GM10248 (cell line): ENCODE measurements around the gene CCDC148.

ENCODE experiments used
- CTCF ChIA-PET: fragments of 300-600 bp; sonication (Branson Sonifier 250); formaldehyde crosslinking; extraction: SDS; loops from one replicate; lab custom pipeline; 2021; ENCODE audit warnings: antibody characterized with exemption; lab: Yijun Ruan, JAX
- POLR2A ChIA-PET: fragments of 350-650 bp; sonication (Branson Sonifier 250); formaldehyde crosslinking; extraction: SDS; loops from one replicate; lab custom pipeline; 2020; ENCODE audit warnings: antibody characterized with exemption; lab: Yijun Ruan, JAX
- DNase-seq: peaks from one replicate; pipeline ENCODE4 v3.0.0; 2012; ENCODE audit errors: extremely low spot score
- CTCF ChIP-seq: IDR thresholded peaks from 2 replicates; pipeline ENCODE4 v1.5.1; 2012; ENCODE audit warnings: mild to moderate bottlenecking, low read depth; ENCODE audit errors: extremely low read depth, missing control alignments, control extremely low read depth

The CCDC148 gene

GRCh38 chr2:158486150-158486969 lies 29.8 kb upstream of the CCDC148 start:
- DNase-seq, result no peak
- ChIA-PET POLR2A (no interaction called here), CTCF (interaction anchor here (1.2 kb wide), 1 partner anchor 15 kb away, joined by 3 read pairs; no protein-coding TSS in a partner anchor)
- TF ChIP-seq CTCF, result no peak

- ChIA-PET CTCF (interaction anchor here (1.0 to 1.2 kb wide), 2 partner anchors 13 to 22 kb away, joined by 3 read pairs; no protein-coding TSS in a partner anchor), POLR2A (no interaction called here)
- no peak for TF ChIP-seq CTCF
These were observed 28.5 kb upstream of the CCDC148 start for GRCh38 chr2:158484892-158485556.

GRCh38 chr2:158482594-158482993 lies 26.0 kb upstream of the CCDC148 start:
- no peak for DNase-seq
- ChIA-PET POLR2A (no interaction called here), CTCF (interaction anchor here (1.0 to 1.6 kb wide), 2 partner anchors 26 to 256 kb away, joined by 3 to 4 read pairs; partner anchors contain the start of genes CCDC148 and PKP4)
- no peak for TF ChIP-seq CTCF

More at GRCh38 chr2:158484892-158485556, 28.5 kb upstream of the CCDC148 start:
- peak; percentile 18 for DNase-seq

- ChIA-PET POLR2A (no interaction called here), CTCF (interaction anchor here (1.0 kb wide), 1 partner anchor 16 kb away, joined by 3 read pairs; no protein-coding TSS in a partner anchor)
- no peak for TF ChIP-seq CTCF
- no peak for DNase-seq
These were observed 24.6 kb upstream of the CCDC148 start for GRCh38 chr2:158481116-158481515.

GRCh38 chr2:158478816-158479215 lies 22.3 kb upstream of the CCDC148 start:
- POLR2A ChIA-PET, result no interaction called here
- TF ChIP-seq CTCF, result no peak
- DNase-seq, result no peak
- CTCF ChIA-PET, result interaction anchor here (1.3 to 5.5 kb wide), 3 partner anchors 15 to 1143 kb away, joined by 3 to 24 read pairs (median 5); no protein-coding TSS in a partner anchor

- no peak for TF ChIP-seq CTCF
- POLR2A ChIA-PET, result no interaction called here
- DNase-seq, result no peak
- CTCF ChIA-PET, result interaction anchor here (1.0 to 5.5 kb wide), 6 partner anchors 11 to 1142 kb away, joined by 3 to 24 read pairs (median 6); partner anchors contain the start of genes CCDC148 and PKP4
These were observed 21.7 kb upstream of the CCDC148 start for GRCh38 chr2:158478237-158478636.
